ENCODE measurements around the gene GRID1.

Gene GRID1

DNA sequence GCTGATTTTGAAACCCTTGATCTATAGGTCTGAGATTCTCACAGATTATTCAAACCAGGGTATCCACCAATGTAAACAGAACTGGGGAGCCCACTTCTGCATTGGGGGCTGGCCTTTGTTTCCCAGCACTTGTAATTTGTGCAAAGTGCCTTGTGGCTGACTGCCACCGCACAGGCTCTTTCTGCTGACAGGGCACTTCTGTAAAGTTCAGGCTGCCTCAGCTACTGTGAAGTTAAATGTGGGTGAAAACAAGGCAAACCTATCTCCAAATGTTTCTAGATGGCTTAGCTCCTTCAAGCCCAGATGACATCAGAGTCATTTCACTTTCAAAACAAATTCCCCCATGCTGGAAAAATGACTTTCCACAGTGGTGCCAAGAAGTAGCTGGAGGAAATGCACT lies 54.7 kb downstream of the GRID1 start:
- H3K27ac ChIP-seq = no peak overlapping the region
- H4K20me1 ChIP-seq = peaks cover 7% of the 10 kb centered on the region; the same call in 1 of the 2 replicates
- no peak overlapping the region for H3K4me3 ChIP-seq
- H3K9me3 ChIP-seq = no peaks in the 10 kb centered on the region
- H3K36me3 ChIP-seq = no peaks in the 10 kb centered on the region
- no peaks in the 10 kb centered on the region for H3K27me3 ChIP-seq
- no peaks in the 10 kb centered on the region for H3K4me1 ChIP-seq
- no peak overlapping the region for H3K9ac ChIP-seq
- no peak for TF ChIP-seq Cebpa-rat (IDR thresholded peaks at IDR 0.05)
- no peak overlapping the region for H3K4me2 ChIP-seq

- Histone ChIP-seq H3K36me3 (no peaks in the 10 kb centered on the region), H3K4me3 (no peak overlapping the region), H4K20me1 (peaks cover 7% of the 10 kb centered on the region; the same call in 1 of the 2 replicates), H3K27me3 (no peaks in the 10 kb centered on the region), H3K9ac (no peak overlapping the region), H3K27ac (no peak overlapping the region), H3K9me3 (no peaks in the 10 kb centered on the region), H3K4me2 (no peak overlapping the region), H3K4me1 (no peaks in the 10 kb centered on the region; the same call in 1 of the 2 replicates)
- no peak for TF ChIP-seq Cebpa-rat (IDR thresholded peaks at IDR 0.05)
These were observed 55.4 kb downstream of the GRID1 start for GRCh38 chr10:86311190-86311589.

DNA sequence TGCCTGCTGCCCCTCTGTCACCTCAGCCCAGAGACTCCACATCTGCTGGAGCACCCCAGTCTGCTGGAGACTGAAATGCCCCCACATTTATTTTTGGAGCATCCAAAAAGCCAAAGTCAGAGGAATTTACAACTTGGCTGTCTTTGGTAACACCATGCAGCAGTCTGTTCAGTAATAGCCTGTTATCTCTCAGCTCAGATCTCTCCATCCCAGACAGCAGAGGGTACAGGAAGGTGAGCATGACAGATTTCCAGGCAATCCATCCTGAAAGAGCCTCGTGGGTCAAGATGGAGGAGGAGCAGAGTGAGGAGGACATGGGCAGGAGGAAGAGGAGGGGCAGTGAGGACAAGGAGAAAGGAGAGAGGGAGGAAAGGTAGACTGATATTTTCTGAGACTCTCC lies 55.9 kb downstream of the GRID1 start:
- no peak overlapping the region for H3K9ac ChIP-seq
- no peaks in the 10 kb centered on the region for H3K36me3 ChIP-seq
- H3K4me1 ChIP-seq = peaks cover 4% of the 10 kb centered on the region
- H4K20me1 ChIP-seq = peaks cover 7% of the 10 kb centered on the region; the same call in 1 of the 2 replicates
- no peak overlapping the region for H3K4me2 ChIP-seq
- no peak for TF ChIP-seq Cebpa-rat (IDR thresholded peaks at IDR 0.05)
- H3K4me3 ChIP-seq = no peak overlapping the region
- no peaks in the 10 kb centered on the region for H3K27me3 ChIP-seq
- H3K27ac ChIP-seq = no peak overlapping the region
- H3K9me3 ChIP-seq = no peaks in the 10 kb centered on the region

DNA sequence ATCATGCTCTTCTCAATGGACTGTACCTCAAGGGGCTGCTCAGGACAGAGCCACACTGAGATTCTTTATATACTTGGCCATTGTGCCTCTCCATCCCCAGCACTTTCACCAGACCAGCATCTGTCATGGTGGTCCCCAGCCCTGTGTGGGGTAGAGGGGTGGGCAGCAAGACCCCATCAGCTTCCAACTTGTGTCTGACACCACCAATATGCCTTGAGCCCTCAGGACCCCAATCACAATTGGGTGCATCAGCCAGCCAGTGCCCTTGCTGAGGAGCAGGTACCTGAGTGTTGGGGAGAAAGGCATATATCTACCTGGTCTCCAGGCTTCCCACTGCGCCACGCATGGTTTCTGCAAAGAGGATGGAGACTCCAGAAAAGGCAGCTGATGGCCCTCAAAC lies 56.3 kb downstream of the GRID1 start:
- Histone ChIP-seq H3K4me3 (no peak overlapping the region), H3K9ac (no peak overlapping the region), H3K4me2 (no peak overlapping the region), H4K20me1 (peaks cover 7% of the 10 kb centered on the region; the same call in 1 of the 2 replicates), H3K27ac (no peak overlapping the region), H3K9me3 (no peaks in the 10 kb centered on the region), H3K27me3 (no peaks in the 10 kb centered on the region), H3K4me1 (peaks cover 9% of the 10 kb centered on the region), H3K36me3 (no peaks in the 10 kb centered on the region)
- no peak for TF ChIP-seq Cebpa-rat (IDR thresholded peaks at IDR 0.05)

DNA sequence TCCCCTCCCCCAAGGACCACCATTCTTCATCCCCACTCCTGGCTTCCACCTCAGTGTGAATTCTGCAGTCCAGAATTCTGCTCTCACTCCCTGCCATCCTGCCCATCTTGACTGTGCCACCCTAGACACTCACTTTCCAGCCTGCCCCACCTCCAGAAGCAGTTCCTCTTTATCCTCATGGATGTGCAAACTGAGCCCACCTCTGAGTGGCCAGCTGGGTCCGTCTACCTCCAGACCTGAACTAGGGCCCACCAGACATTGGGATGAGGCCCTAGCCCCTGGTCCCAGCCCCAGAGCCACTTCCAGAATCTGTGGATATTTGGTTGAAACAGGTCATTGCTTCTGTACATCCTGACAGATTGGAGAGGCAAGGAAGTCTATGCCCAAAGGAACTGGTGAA lies 58.5 kb downstream of the GRID1 start:
- H3K4me1 ChIP-seq = peaks cover 11% of the 10 kb centered on the region
- peaks cover 7% of the 10 kb centered on the region; the same call in 1 of the 2 replicates for H4K20me1 ChIP-seq
- H3K27ac ChIP-seq = no peak overlapping the region
- no peaks in the 10 kb centered on the region for H3K36me3 ChIP-seq
- H3K27me3 ChIP-seq = no peaks in the 10 kb centered on the region
- no peak overlapping the region for H3K4me3 ChIP-seq
- no peak for TF ChIP-seq Cebpa-rat (IDR thresholded peaks at IDR 0.05)
- no peaks in the 10 kb centered on the region for H3K9me3 ChIP-seq
- no peak overlapping the region for H3K9ac ChIP-seq
- H3K4me2 ChIP-seq = no peak overlapping the region

DNA sequence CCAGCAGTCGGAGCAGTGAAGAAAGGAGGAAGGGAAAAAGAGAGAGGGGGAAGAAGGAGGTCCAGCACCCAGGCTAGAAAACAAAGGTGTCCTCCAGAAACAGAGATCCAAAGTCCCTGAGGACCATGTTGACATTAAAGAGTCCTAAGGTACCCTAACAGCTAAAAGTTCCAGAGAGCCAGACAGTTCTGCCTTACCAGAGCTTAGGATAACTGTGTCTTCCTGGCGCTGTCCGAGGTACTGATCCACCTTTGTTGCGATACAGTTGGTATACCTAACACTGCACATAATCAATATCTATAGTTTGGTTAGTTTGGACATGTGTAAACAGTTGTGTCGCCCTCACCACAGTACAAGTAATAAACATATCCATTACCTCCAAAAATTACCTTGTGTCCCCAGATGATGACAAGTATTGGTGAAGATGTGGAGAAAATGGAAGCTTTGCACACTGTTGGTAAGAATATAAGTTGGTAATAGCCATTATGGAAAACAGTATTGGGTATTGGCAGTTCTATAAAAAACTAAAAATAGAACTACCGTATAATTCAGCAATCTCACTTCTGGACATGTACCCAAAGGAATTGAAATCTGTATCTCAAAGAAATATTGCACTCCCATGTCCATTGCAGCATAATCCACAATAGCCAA lies 59.8 kb downstream of the GRID1 start:
- H3K27ac ChIP-seq = no peak overlapping the region
- no peaks in the 10 kb centered on the region for H3K36me3 ChIP-seq
- no peaks in the 10 kb centered on the region for H3K27me3 ChIP-seq
- peaks cover 11% of the 10 kb centered on the region for H3K4me1 ChIP-seq
- no peaks in the 10 kb centered on the region for H3K9me3 ChIP-seq
- H3K4me3 ChIP-seq = no peak overlapping the region
- no peak overlapping the region for H3K9ac ChIP-seq
- no peak overlapping the region for H3K4me2 ChIP-seq
- H4K20me1 ChIP-seq = peaks cover 7% of the 10 kb centered on the region; the same call in 1 of the 2 replicates
- no peak for TF ChIP-seq Cebpa-rat (IDR thresholded peaks at IDR 0.05)

DNA sequence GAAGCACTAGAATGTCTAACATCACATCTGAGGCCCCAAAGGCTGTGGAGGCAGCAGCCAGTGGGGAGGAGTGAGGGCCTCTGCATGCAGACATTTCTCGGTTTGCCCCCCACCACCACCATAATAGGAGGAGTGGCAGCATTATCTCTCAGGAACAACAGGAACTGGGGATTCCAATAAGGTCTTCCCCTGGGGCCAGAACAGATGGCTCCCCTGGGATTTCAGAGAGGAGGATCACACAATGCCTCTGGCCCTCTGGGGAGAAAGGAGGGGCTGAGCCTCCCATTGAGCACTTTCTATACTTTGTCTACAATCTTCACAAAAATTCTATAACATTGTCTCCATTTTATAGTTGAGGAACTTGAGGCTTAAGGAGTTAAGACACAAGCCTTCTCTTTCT lies 61.1 kb downstream of the GRID1 start:
- no peak for TF ChIP-seq Cebpa-rat (IDR thresholded peaks at IDR 0.05)
- Histone ChIP-seq H4K20me1 (peaks cover 7% of the 10 kb centered on the region; the same call in 1 of the 2 replicates), H3K27ac (no peak overlapping the region), H3K9me3 (no peaks in the 10 kb centered on the region), H3K4me3 (no peak overlapping the region), H3K4me1 (peaks cover 11% of the 10 kb centered on the region), H3K4me2 (peak overlapping the region; percentile 44), H3K27me3 (no peaks in the 10 kb centered on the region), H3K9ac (no peak overlapping the region), H3K36me3 (no peaks in the 10 kb centered on the region)

- Histone ChIP-seq H3K27ac (no peak overlapping the region), H3K9me3 (no peaks in the 10 kb centered on the region), H3K4me1 (peaks cover 11% of the 10 kb centered on the region), H3K4me3 (no peak overlapping the region), H3K9ac (no peak overlapping the region), H4K20me1 (peaks cover 7% of the 10 kb centered on the region; the same call in 1 of the 2 replicates), H3K36me3 (no peaks in the 10 kb centered on the region), H3K27me3 (no peaks in the 10 kb centered on the region), H3K4me2 (no peak overlapping the region)
- TF ChIP-seq Cebpa-rat (IDR thresholded peaks at IDR 0.05) = no peak
These were observed 62.2 kb downstream of the GRID1 start for GRCh38 chr10:86304436-86304835.

GRCh38 chr10:86303626-86304025 lies 63.0 kb downstream of the GRID1 start:
- Histone ChIP-seq H3K4me2 (no peak overlapping the region), H3K4me3 (no peak overlapping the region), H4K20me1 (peaks cover 7% of the 10 kb centered on the region; the same call in 1 of the 2 replicates), H3K9me3 (no peaks in the 10 kb centered on the region), H3K4me1 (peaks cover 11% of the 10 kb centered on the region), H3K36me3 (no peaks in the 10 kb centered on the region), H3K27me3 (no peaks in the 10 kb centered on the region), H3K27ac (no peak overlapping the region), H3K9ac (no peak overlapping the region)
- TF ChIP-seq Cebpa-rat (IDR thresholded peaks at IDR 0.05) = no peak

- no peaks in the 10 kb centered on the region for H3K9me3 ChIP-seq
- no peaks in the 10 kb centered on the region for H3K36me3 ChIP-seq
- H3K9ac ChIP-seq = no peak overlapping the region
- H3K27ac ChIP-seq = no peak overlapping the region
- H3K4me3 ChIP-seq = no peak overlapping the region
- H3K27me3 ChIP-seq = no peaks in the 10 kb centered on the region
- no peaks in the 10 kb centered on the region for H4K20me1 ChIP-seq
- TF ChIP-seq Cebpa-rat (IDR thresholded peaks at IDR 0.05) = no peak
- peaks cover 24% of the 10 kb centered on the region for H3K4me1 ChIP-seq
- H3K4me2 ChIP-seq = no peak overlapping the region
These were observed 64.6 kb downstream of the GRID1 start for GRCh38 chr10:86301971-86302370.

Measured in BLaER1 (cell line).